Retinal pigment epithelial cell (primary cell): ENCODE results near the gene TAF1.
"Not testable (repeated sequence)": the region's sequence is repeated elsewhere in the genome, so short reads cannot be mapped to it uniquely, and the experiment has no call there.

ENCODE experiments used
- DNase-seq: peaks from one replicate; pipeline ENCODE4 v3.0.0-alpha.2; 2010; ENCODE audit warnings: low read depth
- H3K4me3 ChIP-seq: 2 replicates; pipeline ENCODE4 v1.5.1; 2011; ENCODE audit warnings: mild to moderate bottlenecking, low read length, control low read depth, moderate library complexity
- TF ChIP-seq, protein P1 (sequence below): conservative IDR thresholded peaks from 2 replicates; pipeline ENCODE4 v1.5.1; 2011; ENCODE audit warnings: low read depth, low read length, control low read depth, inconsistent platforms

The TAF1 gene

DNA sequence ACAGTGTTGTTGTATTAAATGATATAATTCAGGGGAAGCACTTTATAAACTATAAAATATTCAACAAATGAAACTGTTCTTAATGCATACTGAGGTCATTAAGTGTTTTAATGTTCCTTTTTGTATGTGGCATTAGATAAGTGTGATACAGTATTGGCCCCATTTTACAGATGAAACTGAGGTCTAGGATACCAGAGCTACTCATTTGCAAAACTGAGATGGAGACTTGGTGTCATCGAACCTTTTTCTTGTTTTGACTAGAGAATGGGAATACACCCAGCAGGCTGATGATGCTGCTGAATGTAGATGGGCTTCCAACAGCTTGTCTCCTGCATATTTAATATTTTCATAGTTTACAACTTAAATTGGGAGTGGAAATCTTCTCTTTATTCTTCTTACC lies 34.6 kb downstream of the TAF1 start:
- H3K4me3 ChIP-seq, result no peak overlapping the region
- TF ChIP-seq, protein P1, sequence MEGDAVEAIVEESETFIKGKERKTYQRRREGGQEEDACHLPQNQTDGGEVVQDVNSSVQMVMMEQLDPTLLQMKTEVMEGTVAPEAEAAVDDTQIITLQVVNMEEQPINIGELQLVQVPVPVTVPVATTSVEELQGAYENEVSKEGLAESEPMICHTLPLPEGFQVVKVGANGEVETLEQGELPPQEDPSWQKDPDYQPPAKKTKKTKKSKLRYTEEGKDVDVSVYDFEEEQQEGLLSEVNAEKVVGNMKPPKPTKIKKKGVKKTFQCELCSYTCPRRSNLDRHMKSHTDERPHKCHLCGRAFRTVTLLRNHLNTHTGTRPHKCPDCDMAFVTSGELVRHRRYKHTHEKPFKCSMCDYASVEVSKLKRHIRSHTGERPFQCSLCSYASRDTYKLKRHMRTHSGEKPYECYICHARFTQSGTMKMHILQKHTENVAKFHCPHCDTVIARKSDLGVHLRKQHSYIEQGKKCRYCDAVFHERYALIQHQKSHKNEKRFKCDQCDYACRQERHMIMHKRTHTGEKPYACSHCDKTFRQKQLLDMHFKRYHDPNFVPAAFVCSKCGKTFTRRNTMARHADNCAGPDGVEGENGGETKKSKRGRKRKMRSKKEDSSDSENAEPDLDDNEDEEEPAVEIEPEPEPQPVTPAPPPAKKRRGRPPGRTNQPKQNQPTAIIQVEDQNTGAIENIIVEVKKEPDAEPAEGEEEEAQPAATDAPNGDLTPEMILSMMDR, result no peak
- no peak for DNase-seq

GRCh38 chrX:71416260-71416659 lies 50.1 kb downstream of the TAF1 start:
- DNase-seq, H3K4me3 ChIP-seq: not testable (repeated sequence)

GRCh38 chrX:71420686-71421085 lies 54.5 kb downstream of the TAF1 start:
- no peak for DNase-seq
- H3K4me3 ChIP-seq, result no peak overlapping the region
- TF ChIP-seq, protein P1, result no peak

- no peak for DNase-seq
- no peak overlapping the region for H3K4me3 ChIP-seq
- TF ChIP-seq, protein P1, result no peak
Observed at GRCh38 chrX:71432733-71433132, 66.6 kb downstream of the TAF1 start.

- TF ChIP-seq, protein P1, result no peak
- no peak for DNase-seq
- H3K4me3 ChIP-seq, result no peak overlapping the region
Observed at GRCh38 chrX:71438750-71439149, 72.6 kb downstream of the TAF1 start.

DNA sequence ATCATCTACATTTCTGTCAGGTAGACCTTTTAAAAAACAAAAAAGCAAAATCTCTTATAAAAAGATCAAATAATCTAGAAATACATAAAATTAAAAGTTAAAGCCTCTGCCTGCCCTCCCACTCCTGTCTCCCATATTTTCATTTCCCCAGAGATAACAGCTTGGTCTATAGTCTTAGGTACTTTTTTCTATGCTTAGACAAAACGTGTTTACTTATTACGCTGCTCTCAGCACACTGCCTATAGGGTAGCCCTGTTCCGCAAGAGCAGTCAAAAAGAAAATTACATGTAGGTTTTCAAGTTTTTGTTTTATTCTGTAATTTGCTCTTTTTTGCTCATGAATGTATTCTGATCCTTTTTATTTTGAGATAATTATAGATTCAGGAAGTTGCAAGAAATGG lies 73.3 kb downstream of the TAF1 start:
- TF ChIP-seq, protein P1, result no peak
- no peak overlapping the region for H3K4me3 ChIP-seq
- no peak for DNase-seq

DNA sequence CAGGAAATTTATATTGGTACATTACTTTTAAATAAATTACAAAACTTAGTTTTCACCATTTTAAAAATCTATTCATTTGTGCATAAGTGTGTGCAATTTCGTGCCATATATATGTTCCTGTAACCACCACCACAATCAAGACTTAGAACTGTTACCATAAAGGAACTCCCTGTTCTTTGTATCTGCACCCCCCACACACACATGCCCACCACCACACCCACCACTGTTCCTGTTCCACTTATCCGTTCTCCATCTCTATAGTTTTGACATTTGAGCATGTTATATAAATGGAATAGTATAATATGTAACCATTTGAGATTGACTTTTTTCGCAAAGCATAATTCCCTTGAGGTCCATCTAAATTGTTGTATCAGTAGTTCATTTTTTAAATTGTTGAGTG lies 73.7 kb downstream of the TAF1 start:
- TF ChIP-seq, protein P1, result no peak
- no peak overlapping the region for H3K4me3 ChIP-seq
- DNase-seq, result no peak

- no peak overlapping the region for H3K4me3 ChIP-seq
- DNase-seq, result no peak
- TF ChIP-seq, protein P1, result no peak
Observed at GRCh38 chrX:71440401-71440800, 74.2 kb downstream of the TAF1 start.

- DNase-seq, H3K4me3 ChIP-seq: not testable (repeated sequence)
Observed at GRCh38 chrX:71441809-71442208, 75.7 kb downstream of the TAF1 start.
